Fibroblast of lung (primary cell): Measurements from ENCODE around the gene ALPK3. TPM values are rescaled to one million over a fixed set of nuclear protein-coding genes. Genes with fewer than 3 reads are reported as not detected.

Experiments
- DNase-seq, 2 donors: peaks; one replicate each; pipeline versions ENCODE4 v3.0.0 to v3.0.0-alpha.2; 2010; ENCODE audit warnings: low read depth in 2 of 2
- H2AFZ ChIP-seq: 2 replicates; pipeline ENCODE4 v1.5.1; 2012; ENCODE audit warnings: low read length, control low read depth, inconsistent platforms
- H3K27ac ChIP-seq: 2 replicates; pipeline ENCODE4 v1.5.1; 2011; ENCODE audit warnings: low read length, control low read depth; ENCODE audit not compliant: insufficient read depth
- H3K27me3 ChIP-seq: 2 replicates; pipeline ENCODE4 v1.5.1; 2011; ENCODE audit warnings: mild to moderate bottlenecking, low read length; ENCODE audit not compliant: control insufficient read depth, insufficient read depth
- H3K36me3 ChIP-seq: 2 replicates; pipeline ENCODE4 v1.5.1; 2011; ENCODE audit warnings: low read length; ENCODE audit not compliant: control insufficient read depth, insufficient read depth
- H3K4me1 ChIP-seq: 2 replicates; pipeline ENCODE4 v1.5.1; 2011; ENCODE audit warnings: low read length; ENCODE audit not compliant: control insufficient read depth, insufficient read depth; ENCODE audit errors: extremely low read depth
- H3K4me2 ChIP-seq: 2 replicates; pipeline ENCODE4 v1.5.1; 2011; ENCODE audit warnings: low read length, control low read depth; ENCODE audit not compliant: insufficient read depth; ENCODE audit errors: extremely low read depth
- H3K4me3 ChIP-seq, 4 experiments: fragments of 200-600 bp in 1 of 4; sonication (generic) in 1 of 4; replicated peaks in 1 of 4; 2 replicates each; pipeline ENCODE4 v1.5.1; 2011 to 2016; ENCODE audit warnings: low read length in 4 of 4, low read depth in 3 of 4, mild to moderate bottlenecking in 3 of 4, control low read depth in 2 of 4, inconsistent platforms in 1 of 4, mixed read lengths in 1 of 4; ENCODE audit not compliant: insufficient read depth in 1 of 4; ENCODE audit errors: control extremely low read depth in 1 of 4
- H3K79me2 ChIP-seq: 2 replicates; pipeline ENCODE4 v1.5.1; 2012; ENCODE audit warnings: mild to moderate bottlenecking, low read length, inconsistent platforms; ENCODE audit not compliant: control insufficient read depth, insufficient read depth
- H3K9ac ChIP-seq: 2 replicates; pipeline ENCODE4 v1.5.1; 2011; ENCODE audit warnings: mild to moderate bottlenecking, low read length, control low read depth; ENCODE audit not compliant: insufficient read depth
- H3K9me3 ChIP-seq: 2 replicates; pipeline ENCODE4 v1.5.1; 2012; ENCODE audit warnings: low read depth, low read length; ENCODE audit not compliant: control insufficient read depth, insufficient read depth
- H4K20me1 ChIP-seq: 2 replicates; pipeline ENCODE4 v1.5.1; 2011; ENCODE audit warnings: low read length; ENCODE audit not compliant: control insufficient read depth, insufficient read depth; ENCODE audit errors: extremely low read depth
- CTCF ChIP-seq, 2 donors: IDR thresholded peaks in 1 of 2; conservative IDR thresholded peaks in 1 of 2; 1 replicate in 1 of 2; 2 replicates in 1 of 2; pipeline ENCODE4 v1.5.1; 2011 to 2012; ENCODE audit warnings: low read length in 2 of 2, control low read depth in 1 of 2, inconsistent platforms in 1 of 2, low read depth in 1 of 2, mild to moderate bottlenecking in 1 of 2
- EZH2 ChIP-seq: IDR thresholded peaks from 2 replicates; pipeline ENCODE4 v1.5.1; 2012; ENCODE audit warnings: low read length, control low read depth, mild to moderate bottlenecking; ENCODE audit errors: missing control alignments
- polyA plus RNA-seq, 2 donors: library from polyadenylated mRNA; depleted of rRNA in 1 of 2; stranded (reverse) in 1 of 2; unstranded in 1 of 2; fragments of >200 nt; gene quantifications; 2 replicates each; pipeline ENCODE4 v1.2.1, GENCODE V29; 2011 to 2012; ENCODE audit warnings: missing spikeins in 1 of 2
- total RNA-seq: library from RNA; depleted of rRNA; stranded (reverse); fragments of >200 nt; gene quantifications from 2 replicates; pipeline ENCODE4 v1.2.1, GENCODE V29; 2014

ALPK3 gene
- total and polyA plus RNA-seq, 2 donors (not counting 1 experiment from before 2014, with no cell fraction given): 0.03 to 0.50 TPM

GRCh38 chr15:84804005-84804900 is 12.9 kb upstream of the ALPK3 start:
- Histone ChIP-seq H3K4me1 (no peaks in the 10 kb centered on the region), H3K9ac (no peak overlapping the region), H3K79me2 (no peaks in the 10 kb centered on the region), H3K27me3 (no peaks in the 10 kb centered on the region), H4K20me1 (no peaks in the 10 kb centered on the region), H3K4me2 (no peak overlapping the region), H3K36me3 (peaks cover 15% of the 10 kb centered on the region), H3K4me3 (no peak overlapping the region), H3K9me3 (no peaks in the 10 kb centered on the region), H2AFZ (no peak overlapping the region), H3K27ac (no peak overlapping the region)
- DNase-seq: no peak
- TF ChIP-seq EZH2 (no peak), CTCF (conservative IDR thresholded peaks at IDR 0.05 in 1 of 2, IDR thresholded peaks at IDR 0.05 in 1 of 2; ENCODE audit: low read depth in 1 of 2, low read length in 2 of 2) (no peak)

DNA sequence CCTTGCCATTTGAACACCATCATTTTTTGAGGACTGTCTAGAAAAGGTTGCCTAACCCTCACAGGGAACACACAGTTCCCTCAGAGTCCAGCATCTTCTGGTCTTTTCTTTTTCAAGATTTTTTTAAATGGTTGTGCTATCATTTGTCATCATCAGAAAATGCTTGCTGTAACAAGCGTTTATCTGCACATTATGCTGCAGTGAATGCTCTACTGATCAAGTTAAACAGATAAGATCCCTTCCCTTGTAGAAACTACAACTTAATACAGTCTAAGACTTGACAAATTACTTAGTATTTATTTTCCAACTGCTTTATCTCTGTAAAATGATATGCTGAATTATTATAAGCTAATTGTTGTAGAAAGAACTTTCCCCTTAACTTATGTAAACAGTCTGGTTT is 11.9 kb upstream of the ALPK3 start:
- no peaks in the 10 kb centered on the region for H3K79me2 ChIP-seq
- H3K4me2 ChIP-seq: no peak overlapping the region
- H4K20me1 ChIP-seq: no peaks in the 10 kb centered on the region
- DNase-seq: no peak
- no peaks in the 10 kb centered on the region for H3K27me3 ChIP-seq
- no peak overlapping the region for H3K4me3 ChIP-seq
- H3K4me1 ChIP-seq: no peaks in the 10 kb centered on the region
- TF ChIP-seq EZH2: no peak
- no peak for TF ChIP-seq CTCF (conservative IDR thresholded peaks at IDR 0.05 in 1 of 2, IDR thresholded peaks at IDR 0.05 in 1 of 2; ENCODE audit: low read depth in 1 of 2, low read length in 2 of 2)
- peaks cover 5% of the 10 kb centered on the region for H3K36me3 ChIP-seq
- no peaks in the 10 kb centered on the region for H3K9me3 ChIP-seq
- H3K27ac ChIP-seq: no peak overlapping the region
- H2AFZ ChIP-seq: no peak overlapping the region
- H3K9ac ChIP-seq: no peak overlapping the region

DNA sequence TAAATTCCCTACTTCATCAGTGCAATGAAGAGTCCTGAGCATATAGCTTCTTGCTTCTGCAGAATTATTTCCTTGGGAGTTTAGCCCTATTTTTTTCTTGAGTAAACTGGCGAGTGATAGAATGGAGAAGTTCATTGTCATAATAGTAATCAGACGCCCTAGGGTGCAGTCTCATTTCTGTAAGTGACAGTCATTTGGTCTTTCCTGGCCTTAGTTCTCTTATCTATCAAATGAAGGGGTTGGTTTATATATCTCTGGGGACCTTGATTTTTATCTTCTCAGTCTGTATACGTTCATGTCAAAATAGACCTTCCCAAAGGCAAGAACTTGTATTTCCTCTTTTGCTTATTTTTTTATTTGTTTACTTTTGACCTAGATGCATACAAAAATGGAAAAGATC is 9.9 kb upstream of the ALPK3 start:
- Histone ChIP-seq H3K4me1 (no peaks in the 10 kb centered on the region), H3K27ac (no peak overlapping the region), H3K36me3 (peaks cover 4% of the 10 kb centered on the region), H4K20me1 (no peaks in the 10 kb centered on the region), H2AFZ (no peak overlapping the region), H3K4me3 (no peak overlapping the region), H3K79me2 (no peaks in the 10 kb centered on the region), H3K9ac (no peak overlapping the region), H3K9me3 (no peaks in the 10 kb centered on the region), H3K4me2 (no peak overlapping the region), H3K27me3 (no peaks in the 10 kb centered on the region)
- no peak for TF ChIP-seq CTCF (conservative IDR thresholded peaks at IDR 0.05 in 1 of 2, IDR thresholded peaks at IDR 0.05 in 1 of 2; ENCODE audit: low read depth in 1 of 2, low read length in 2 of 2)
- TF ChIP-seq EZH2: no peak
- DNase-seq: no peak
